HCT116 (cell line): ENCODE measurements around the gene TENM3.

Experiments
- EZH2 ChIP-seq: fragments of 200-600 bp; sonication (generic); IDR thresholded peaks from 2 replicates; pipeline ENCODE4 v1.6.1; 2017; ENCODE audit warnings: antibody characterized with exemption, mixed run types
- POLR2AphosphoS5 ChIP-seq: IDR thresholded peaks from 2 replicates; pipeline ENCODE4 v1.6.1; 2011; ENCODE audit warnings: mild to moderate bottlenecking, low read depth, low read length, moderate library complexity
- TF ChIP-seq, protein P1 (sequence below): IDR thresholded peaks from 2 replicates; pipeline ENCODE4 v1.6.1; 2012

DNA sequence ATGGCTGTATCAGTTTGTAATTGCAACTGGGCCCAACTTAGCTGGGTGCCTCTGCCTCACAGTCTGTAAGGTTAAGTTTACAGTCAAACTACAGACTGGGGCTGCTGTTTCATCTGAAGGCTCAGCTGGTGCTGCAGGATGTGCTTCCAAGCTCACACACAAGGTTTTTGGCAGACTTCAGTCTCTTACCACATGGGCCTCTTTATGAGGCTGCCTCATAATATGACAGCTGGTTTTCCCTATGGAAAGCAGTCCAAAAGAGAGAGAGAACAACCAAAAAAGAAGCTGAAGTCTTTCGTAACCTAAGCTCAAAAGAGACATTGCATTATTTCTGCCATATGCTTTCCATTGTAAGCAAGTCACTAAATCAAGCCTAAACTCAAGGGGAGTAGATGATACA lies 402.3 kb downstream of the TENM3 start:
- TF ChIP-seq EZH2 (no peak), POLR2AphosphoS5 (no peak)
- TF ChIP-seq, protein P1, sequence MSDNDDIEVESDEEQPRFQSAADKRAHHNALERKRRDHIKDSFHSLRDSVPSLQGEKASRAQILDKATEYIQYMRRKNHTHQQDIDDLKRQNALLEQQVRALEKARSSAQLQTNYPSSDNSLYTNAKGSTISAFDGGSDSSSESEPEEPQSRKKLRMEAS = no peak
